Suprapubic skin (tissue), 3 donors: Measurements from ENCODE around the gene KCNJ2.

Source experiments
- CTCF ChIP-seq, 2 donors: fragments of 200-600 bp in 1 of 2; fragments of 450-650 bp in 1 of 2; sonication (generic) in 1 of 2; IDR thresholded peaks; one replicate each; pipeline ENCODE4 v1.5.1; 2016 to 2019; ENCODE audit warnings: antibody characterized with exemption in 2 of 2, mild to moderate bottlenecking in 1 of 2, moderate library complexity in 1 of 2
- POLR2A ChIP-seq, 2 donors: fragments of 450-650 bp; IDR thresholded peaks; one replicate each; pipeline ENCODE4 v1.6.1; 2017; ENCODE audit warnings: antibody characterized with exemption in 2 of 2, mild to moderate bottlenecking in 2 of 2, moderate library complexity in 2 of 2

DNA sequence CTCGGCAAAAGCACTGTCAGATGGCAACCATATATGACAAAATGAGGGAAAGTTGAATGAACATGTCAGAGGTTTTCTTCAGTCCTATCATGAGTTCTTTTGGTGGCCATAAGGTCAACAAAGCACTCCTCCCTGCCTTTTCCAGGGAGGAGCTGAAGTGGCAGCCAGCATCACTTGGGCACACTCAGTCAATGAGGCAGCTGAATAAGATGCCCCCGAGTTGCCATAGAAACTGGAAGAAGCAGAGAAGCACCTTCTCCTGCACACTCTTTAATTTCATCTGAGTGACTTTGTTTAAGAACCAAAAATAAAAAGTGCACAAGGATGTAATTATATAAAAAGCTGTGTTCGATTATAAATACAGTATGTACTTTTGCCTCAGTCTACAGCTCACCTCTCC, 16.0 kb downstream of the KCNJ2 start:
- no peak for TF ChIP-seq POLR2A (IDR thresholded peaks at IDR 0.05)
- no peak for TF ChIP-seq CTCF (IDR thresholded peaks at IDR 0.05)
